Vagina (tissue), 2 donors: Measurements from ENCODE around the gene GEN1.

ENCODE experiments used
- POLR2A ChIP-seq, 2 donors: fragments of 450-650 bp; IDR thresholded peaks; one replicate each; pipeline ENCODE4 v1.6.1; 2017; ENCODE audit warnings: antibody characterized with exemption in 2 of 2, mild to moderate bottlenecking in 2 of 2, moderate library complexity in 2 of 2
- POLR2AphosphoS5 ChIP-seq, 2 donors: sonication (generic); formaldehyde crosslinking; IDR thresholded peaks; one replicate each; pipeline ENCODE4 v1.9.0; 2017; ENCODE audit warnings: antibody characterized with exemption in 2 of 2, mild to moderate bottlenecking in 2 of 2, low read depth in 1 of 2; ENCODE audit not compliant: insufficient read depth in 1 of 2

- TF ChIP-seq POLR2AphosphoS5 (IDR thresholded peaks at IDR 0.05; ENCODE audit: insufficient read depth in 1 of 2, low read depth in 1 of 2) (no peak), POLR2A (IDR thresholded peaks at IDR 0.05) (no peak)
Measured at GRCh38 chr2:17793803-17794354, 39.9 kb downstream of the GEN1 start.
